H1 (cell line): ENCODE results near the gene DIAPH2. TPM values are rescaled to one million over a fixed set of nuclear protein-coding genes. Genes with fewer than 3 reads are reported as not detected.

Source experiments
- CTCF ChIA-PET: fragments of 300-600 bp; sonication (Branson Sonifier 250); formaldehyde crosslinking; loops from one replicate; lab custom pipeline; 2021; ENCODE audit not compliant: partially characterized antibody; lab: Charles Lee
- POLR2A ChIA-PET: fragments of 300-600 bp; sonication (Branson Sonifier 250); formaldehyde crosslinking; loops from one replicate; lab custom pipeline; 2021; ENCODE audit warnings: inconsistent platforms; ENCODE audit not compliant: partially characterized antibody; lab: Charles Lee
- DNase-seq, 2 experiments: peaks; one replicate each; pipeline versions ENCODE4 v3.0.0 to v3.0.0-alpha.2; 2010 to 2022; ENCODE audit warnings: low spot score in 2 of 2, low read depth in 1 of 2, mixed read lengths in 1 of 2
- FAIRE-seq: peaks from 2 replicates; lab custom pipeline; 2011; peaks lifted over from hg19 to GRCh38; lab: Jason Lieb, UNC
- H2AFZ ChIP-seq: 2 replicates; pipeline ENCODE4 v1.8.1; 2012; ENCODE audit warnings: low read length, inconsistent platforms
- H2AK5ac ChIP-seq: 2 replicates; pipeline ENCODE4 v1.6.1; 2013; ENCODE audit warnings: low read depth, low read length
- H2BK120ac ChIP-seq: replicated peaks from 2 replicates; pipeline ENCODE3; 2013; ENCODE audit warnings: low read depth, low read length, inconsistent platforms
- H2BK12ac ChIP-seq: 2 replicates; pipeline ENCODE4 v1.6.1; 2013; ENCODE audit warnings: low read depth, low read length
- H2BK15ac ChIP-seq: 2 replicates; pipeline ENCODE4 v1.6.1; 2013; ENCODE audit warnings: low read length
- H2BK20ac ChIP-seq: 2 replicates; pipeline ENCODE4 v1.6.1; 2013; ENCODE audit warnings: low read length
- H2BK5ac ChIP-seq: 2 replicates; pipeline ENCODE4 v1.6.1; 2013; ENCODE audit warnings: low read depth, low read length
- H3K14ac ChIP-seq: 2 replicates; pipeline ENCODE4 v1.6.1; 2013; ENCODE audit warnings: inconsistent platforms; ENCODE audit not compliant: insufficient read length
- H3K18ac ChIP-seq: 2 replicates; pipeline ENCODE4 v1.6.1; 2013; ENCODE audit warnings: low read length; ENCODE audit errors: extremely low read depth
- H3K23ac ChIP-seq: 2 replicates; pipeline ENCODE4 v1.6.1; 2013; ENCODE audit warnings: inconsistent platforms; ENCODE audit not compliant: insufficient read length
- H3K23me2 ChIP-seq: 2 replicates; pipeline ENCODE4 v1.6.1; 2013; ENCODE audit warnings: low read depth, low read length
- H3K27ac ChIP-seq: 2 replicates; pipeline ENCODE4 v1.6.1; 2011; ENCODE audit warnings: low read depth, low read length, inconsistent platforms
- H3K27me3 ChIP-seq, 4 experiments: replicated peaks in 1 of 4; 1 replicate in 1 of 4; 2 replicates in 3 of 4; pipeline versions ENCODE4 v1.6.1 to v1.8.1; 2011 to 2013; ENCODE audit warnings: low read length in 3 of 4, mild to moderate bottlenecking in 3 of 4, inconsistent platforms in 2 of 4, mixed read lengths in 2 of 4, moderate library complexity in 1 of 4; ENCODE audit not compliant: control insufficient read depth in 3 of 4, insufficient read depth in 3 of 4; ENCODE audit errors: extremely low read depth in 1 of 4
- H3K36me3 ChIP-seq, 4 experiments: 2 replicates each; pipeline versions ENCODE4 v1.6.1 to v1.8.1; 2011 to 2013; ENCODE audit warnings: mild to moderate bottlenecking in 4 of 4, low read length in 3 of 4, moderate library complexity in 2 of 4, control low read depth in 1 of 4, inconsistent platforms in 1 of 4; ENCODE audit not compliant: insufficient read depth in 4 of 4, control insufficient read depth in 2 of 4
- H3K4ac ChIP-seq: replicated peaks from 2 replicates; pipeline ENCODE3; 2013; ENCODE audit warnings: low read length, low read depth, mixed read lengths, inconsistent platforms; ENCODE audit not compliant: insufficient read length
- H3K4me1 ChIP-seq, 4 experiments: replicated peaks in 1 of 4; 1 replicate in 1 of 4; 2 replicates in 3 of 4; pipeline versions ENCODE4 v1.6.1 to v1.8.1; 2011 to 2013; ENCODE audit warnings: low read length in 3 of 4, inconsistent platforms in 2 of 4, mixed read lengths in 1 of 4; ENCODE audit not compliant: insufficient read depth in 4 of 4, control insufficient read depth in 3 of 4
- H3K4me2 ChIP-seq, 2 experiments: 2 replicates each; pipeline versions ENCODE4 v1.6.1 to v1.8.1; 2011 to 2013; ENCODE audit warnings: low read depth in 2 of 2, low read length in 2 of 2, control low read depth in 1 of 2, inconsistent platforms in 1 of 2, mild to moderate bottlenecking in 1 of 2; ENCODE audit not compliant: insufficient read depth in 1 of 2
- H3K4me3 ChIP-seq, 4 experiments: fragments of 200-600, 300-600 bp in 1 of 4; sonication (generic), shearing (Covaris generic), sonication (Bioruptor Twin) in 1 of 4; 2 replicates each; pipeline versions ENCODE4 v1.5.1 to v1.8.1; 2011 to 2016; ENCODE audit warnings: low read length in 4 of 4, low read depth in 3 of 4, control low read depth in 2 of 4, inconsistent platforms in 2 of 4, mild to moderate bottlenecking in 2 of 4, mixed read lengths in 1 of 4, moderate library complexity in 1 of 4; ENCODE audit not compliant: insufficient read depth in 2 of 4; ENCODE audit errors: extremely low read depth in 1 of 4
- H3K56ac ChIP-seq: replicated peaks from 2 replicates; pipeline ENCODE3; 2013; ENCODE audit warnings: low read depth, mild to moderate bottlenecking, mixed read lengths, low read length, inconsistent platforms; ENCODE audit not compliant: insufficient read length
- H3K79me1 ChIP-seq: 2 replicates; pipeline ENCODE4 v1.6.1; 2013; ENCODE audit warnings: low read depth, low read length, control low read depth
- H3K79me2 ChIP-seq, 2 experiments: 2 replicates each; pipeline versions ENCODE4 v1.6.1 to v1.8.1; 2012 to 2013; ENCODE audit warnings: low read length in 2 of 2, mild to moderate bottlenecking in 2 of 2, inconsistent platforms in 1 of 2; ENCODE audit not compliant: insufficient read depth in 2 of 2, control insufficient read depth in 1 of 2
- H3K9ac ChIP-seq, 4 experiments: replicated peaks in 1 of 4; 1 replicate in 1 of 4; 2 replicates in 3 of 4; pipeline versions ENCODE4 v1.6.1 to v1.8.1; 2011 to 2013; ENCODE audit warnings: low read depth in 3 of 4, low read length in 3 of 4, control low read depth in 2 of 4, mild to moderate bottlenecking in 2 of 4, moderate library complexity in 2 of 4, inconsistent platforms in 1 of 4; ENCODE audit errors: extremely low read depth in 1 of 4
- H3K9me3 ChIP-seq, 2 experiments: 2 replicates each; pipeline versions ENCODE4 v1.6.1 to v1.8.1; 2012 to 2013; ENCODE audit warnings: mild to moderate bottlenecking in 2 of 2, moderate library complexity in 2 of 2, control low read depth in 1 of 2, inconsistent platforms in 1 of 2, low read depth in 1 of 2, low read length in 1 of 2, mixed read lengths in 1 of 2; ENCODE audit not compliant: insufficient read depth in 2 of 2
- H4K20me1 ChIP-seq, 2 experiments: replicated peaks in 1 of 2; 2 replicates each; pipeline versions ENCODE3 to v1.8.1; 2011 to 2013; ENCODE audit warnings: inconsistent platforms in 2 of 2, low read length in 2 of 2, mild to moderate bottlenecking in 1 of 2; ENCODE audit not compliant: insufficient read depth in 2 of 2, control insufficient read depth in 1 of 2
- H4K5ac ChIP-seq: 2 replicates; pipeline ENCODE4 v1.6.1; 2013; ENCODE audit warnings: low read length, low read depth, mixed read lengths, inconsistent platforms; ENCODE audit not compliant: insufficient read length
- H4K8ac ChIP-seq: 2 replicates; pipeline ENCODE4 v1.8.0; 2013; ENCODE audit warnings: mild to moderate bottlenecking, moderate library complexity, low read length, inconsistent platforms; ENCODE audit not compliant: insufficient read depth; ENCODE audit errors: extremely low read depth
- H4K91ac ChIP-seq: replicated peaks from 2 replicates; pipeline ENCODE3; 2013; ENCODE audit warnings: low read length, mixed read lengths, inconsistent platforms; ENCODE audit not compliant: insufficient read length
- CHD1 ChIP-seq: IDR thresholded peaks from 2 replicates; pipeline ENCODE4 v1.6.1; 2012; ENCODE audit warnings: low read depth, low read length, improper control_type of control experiment
- EP300 ChIP-seq, 2 experiments: IDR thresholded peaks; 1 replicate in 1 of 2; 2 replicates in 1 of 2; pipeline ENCODE4 v1.6.1; 2011 to 2012; ENCODE audit warnings: low read depth in 2 of 2, low read length in 2 of 2, mild to moderate bottlenecking in 2 of 2, borderline replicate concordance in 1 of 2, inconsistent platforms in 1 of 2, moderate library complexity in 1 of 2
- SP2 ChIP-seq: IDR thresholded peaks from 2 replicates; pipeline ENCODE4 v1.6.1; 2012; ENCODE audit warnings: mild to moderate bottlenecking, low read length, inconsistent platforms
- SP4 ChIP-seq: IDR thresholded peaks from 2 replicates; pipeline ENCODE4 v1.6.1; 2012; ENCODE audit warnings: low read length, inconsistent platforms
- SRF ChIP-seq: IDR thresholded peaks from 2 replicates; pipeline ENCODE4 v1.6.1; 2011; ENCODE audit warnings: mild to moderate bottlenecking, low read depth, low read length, moderate library complexity
- TAF1 ChIP-seq: IDR thresholded peaks from 2 replicates; pipeline ENCODE4 v1.6.1; 2011; ENCODE audit warnings: mild to moderate bottlenecking, low read depth, low read length
- TCF12 ChIP-seq: IDR thresholded peaks from 2 replicates; pipeline ENCODE4 v1.6.1; 2011; ENCODE audit warnings: low read depth, mild to moderate bottlenecking, low read length
- WGBS, 2 experiments: shearing (Covaris generic) in 1 of 2; methylation state at CpG; one replicate each; pipeline versions ENCODE4 v1.1.6 to v1.1.7; 2013 to 2015; ENCODE audit warnings: low lambda C conversion rate in 2 of 2, mixed read lengths in 2 of 2, inconsistent platforms in 1 of 2, low coverage in 1 of 2, missing lambda C conversion rate in 1 of 2; ENCODE audit not compliant: insufficient replicate concordance in 2 of 2, insufficient coverage in 1 of 2, insufficient read length in 1 of 2; ENCODE audit errors: extremely low coverage in 1 of 2, missing lambda C conversion rate in 1 of 2; 5-methylcytosine and 5-hydroxymethylcytosine counted together
- polyA plus RNA-seq, 7 experiments: library from polyadenylated mRNA; depleted of rRNA in 3 of 7; stranded (reverse) in 5 of 7; unstranded in 2 of 7; fragments of >200 nt in 5 of 7; fragments of 200-250 nt in 2 of 7; gene quantifications; 1 replicate in 5 of 7; 2 replicates in 1 of 7; 4 replicates in 1 of 7; pipeline versions ENCODE4 v1.2.1 to v1.2.3, GENCODE V29; 2011 to 2013; ENCODE audit warnings: missing spikeins in 2 of 7, mixed read lengths in 2 of 7
- total RNA-seq: library from RNA; stranded (reverse); fragmentation: NEBNext Ultra II Directional; extraction: Animal tissue kit (Norgen Biotek cat#: 25700); gene quantifications from 2 replicates; pipeline ENCODE4 v1.2.1, GENCODE V29; 2021

DIAPH2 gene
- total and polyA plus RNA-seq, 2 of the 8 experiments (the other 6 are each of a cell fraction or from before 2014, with no cell fraction given) = 4.4 to 24.3 TPM

GRCh38 chrX:97405031-97405660 is 720.5 kb downstream of the DIAPH2 start:
- H3K18ac ChIP-seq = no peak overlapping the region
- no peaks in the 10 kb centered on the region for H3K79me1 ChIP-seq
- no peak overlapping the region for H3K4ac ChIP-seq
- H2AFZ ChIP-seq = no peak overlapping the region
- CTCF ChIA-PET = no interaction called here
- peaks cover 7 to 16% of the 10 kb centered on the region in 2 experiments; a peak in 3 of 4 replicates for H3K9me3 ChIP-seq
- no peak overlapping the region for H4K8ac ChIP-seq
- H2BK120ac ChIP-seq = no peak overlapping the region
- no peak overlapping the region for H3K14ac ChIP-seq
- 98% methylated on average over 4 of the region's 4 CpGs; no CpG with 5 or more reads in 1 of the 2 experiments for WGBS, 2 experiments
- TF ChIP-seq CHD1 (no peak), EP300 (IDR thresholded peaks at IDR 0.05; ENCODE audit: borderline replicate concordance in 1 of 2, low read depth in 2 of 2, low read length in 2 of 2) (no peak), SP4 (no peak), SRF (no peak), SP2 (no peak), TAF1 (no peak), TCF12 (no peak)
- no peak overlapping the region for H4K5ac ChIP-seq
- no peaks in the 10 kb centered on the region for H3K4me1 ChIP-seq
- POLR2A ChIA-PET = no interaction called here
- H3K4me2 ChIP-seq = no peak overlapping the region
- H3K27ac ChIP-seq = no peak overlapping the region
- H3K9ac ChIP-seq = no peak overlapping the region
- no peak overlapping the region for H2BK20ac ChIP-seq
- no peak overlapping the region for H2BK12ac ChIP-seq
- no peaks in the 10 kb centered on the region; a peak in 1 of 4 replicates for H3K79me2 ChIP-seq
- no peaks in the 10 kb centered on the region for H3K23me2 ChIP-seq
- no peaks in the 10 kb centered on the region for H4K20me1 ChIP-seq
- no peak overlapping the region for H3K23ac ChIP-seq
- DNase-seq (no peak), FAIRE-seq (no peak)
- H3K4me3 ChIP-seq = no peak overlapping the region
- H2BK5ac ChIP-seq = no peak overlapping the region
- no peak overlapping the region for H3K56ac ChIP-seq
- H4K91ac ChIP-seq = no peak overlapping the region
- H3K36me3 ChIP-seq = peaks cover 0 to 38% (median 9%) of the 10 kb centered on the region in 4 experiments; a peak in 5 of 8 replicates
- no peak overlapping the region for H2BK15ac ChIP-seq
- no peak overlapping the region for H2AK5ac ChIP-seq
- H3K27me3 ChIP-seq = no peaks in the 10 kb centered on the region
